Lower leg skin (tissue), 3 donors: Measurements from ENCODE around the gene MT1G.

Experiments
- CTCF ChIP-seq, 3 donors: fragments of 450-650 bp; IDR thresholded peaks; one replicate each; pipeline ENCODE4 v1.5.1; 2016; ENCODE audit warnings: antibody characterized with exemption in 3 of 3, mild to moderate bottlenecking in 3 of 3, moderate library complexity in 2 of 3
- POLR2A ChIP-seq, 2 donors: fragments of 450-650 bp; IDR thresholded peaks; one replicate each; pipeline ENCODE4 v1.6.1; 2016 to 2017; ENCODE audit warnings: antibody characterized with exemption in 2 of 2, mild to moderate bottlenecking in 1 of 2, moderate library complexity in 1 of 2

DNA sequence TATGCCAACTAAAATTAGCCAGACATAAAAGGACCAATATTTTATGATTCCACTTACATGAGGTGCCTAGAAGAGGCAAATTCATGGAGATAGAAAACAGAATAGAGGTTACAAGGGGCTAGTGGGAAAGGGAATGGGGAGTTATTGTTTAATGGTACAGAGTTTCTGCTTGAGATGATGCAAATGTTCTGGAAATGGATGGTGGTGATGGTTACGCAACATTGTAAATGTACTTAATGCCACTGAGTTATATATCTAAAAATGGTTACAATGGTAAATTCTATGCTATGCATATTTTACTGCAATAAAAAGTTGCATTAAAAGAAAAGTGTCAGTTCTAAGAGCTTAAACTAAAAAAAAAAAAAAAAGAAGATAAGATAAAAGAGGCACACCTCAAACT lies 32.3 kb upstream of the MT1G start:
- TF ChIP-seq CTCF (IDR thresholded peaks at IDR 0.05) (no peak), POLR2A (IDR thresholded peaks at IDR 0.05) (no peak)
